ENCODE data around the gene C10orf143.
"Not testable (repeated sequence)": the region's sequence is repeated elsewhere in the genome, so short reads cannot be mapped to it uniquely, and the experiment has no call there.

Gene C10orf143

GRCh38 chr10:130128922-130129321 is 18.3 kb upstream of the C10orf143 start:
- H3K4me3 ChIP-seq (ENCODE audit: control insufficient read depth, low read depth, low read length), result no peak overlapping the region
- TF ChIP-seq CTCF (IDR thresholded peaks at IDR 0.05; ENCODE audit: control insufficient read depth, insufficient read depth, low read depth, low read length, missing control alignments), result no peak
- DNase-seq (ENCODE audit: low read depth), result no peak

DNA sequence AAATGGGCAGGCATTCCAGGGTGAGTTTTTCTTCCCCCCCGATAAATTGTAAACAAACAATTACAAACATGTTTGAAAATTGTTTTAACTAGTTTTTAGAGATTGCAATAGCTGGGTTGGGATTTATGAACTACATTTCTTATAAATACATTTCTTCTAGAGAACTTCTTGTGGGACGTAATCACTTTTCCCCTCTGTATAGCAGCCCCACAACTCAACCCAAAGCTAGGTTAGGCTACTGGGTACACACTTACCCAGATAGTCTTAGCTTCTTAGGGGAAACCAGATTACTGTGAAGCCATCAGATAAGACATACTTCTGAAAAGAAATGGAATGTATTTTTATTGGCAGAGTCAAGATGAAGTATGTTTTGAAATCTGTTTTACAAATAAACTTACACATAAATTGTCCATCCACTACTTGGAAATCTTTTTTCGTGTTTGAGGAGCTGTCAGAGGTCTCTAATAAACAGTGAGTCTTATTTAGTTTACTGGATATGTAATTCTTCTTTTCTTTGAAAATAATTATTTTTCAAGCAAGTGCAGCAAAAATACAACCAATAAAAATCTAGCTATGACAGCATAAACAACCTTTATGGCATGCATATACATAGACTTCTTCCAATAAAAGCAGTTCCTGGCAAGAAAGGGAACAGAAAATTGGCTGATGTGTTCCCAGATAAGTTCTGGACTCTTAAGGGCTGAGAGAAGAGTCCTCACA is 17.6 kb upstream of the C10orf143 start:
- TF ChIP-seq CTCF (IDR thresholded peaks at IDR 0.05; ENCODE audit: control insufficient read depth, insufficient read depth, low read depth, low read length, missing control alignments), result no peak
- DNase-seq (ENCODE audit: low read depth), result no peak
- H3K4me3 ChIP-seq (ENCODE audit: control insufficient read depth, low read depth, low read length), result no peak overlapping the region

DNA sequence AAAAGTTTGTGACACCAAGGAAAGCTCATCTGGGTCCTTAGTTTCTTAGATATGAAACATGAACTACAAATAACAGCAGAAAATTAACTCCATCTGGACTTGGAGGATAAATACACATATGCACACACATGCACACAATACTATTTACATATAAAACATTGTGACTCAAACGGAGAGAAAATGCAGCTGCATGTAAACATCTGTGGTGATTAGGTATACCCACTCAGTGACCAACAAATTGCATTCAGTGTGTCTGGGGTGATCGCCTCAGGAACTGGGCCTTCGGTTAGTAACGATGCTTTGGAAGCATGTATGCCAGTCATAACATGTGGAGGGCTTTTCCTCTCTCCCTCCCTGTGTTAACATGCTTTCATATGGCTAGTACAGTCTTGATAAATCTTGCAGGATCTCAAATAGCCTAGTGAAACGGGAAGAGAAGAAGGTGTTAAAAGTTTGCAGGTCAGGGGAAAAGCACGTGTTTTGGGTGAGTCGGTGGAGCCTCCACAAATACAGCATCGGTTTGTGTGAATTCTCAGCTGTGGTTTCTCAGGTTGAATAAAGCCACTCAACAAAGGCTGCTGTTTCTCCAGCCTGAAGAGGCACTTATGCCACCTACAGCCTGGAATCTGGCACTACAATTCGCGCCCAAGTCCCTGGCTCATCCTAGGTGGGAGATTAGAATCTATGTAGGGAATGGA is 16.9 kb upstream of the C10orf143 start:
- peak; percentile 93 for TF ChIP-seq CTCF (IDR thresholded peaks at IDR 0.05; ENCODE audit: control insufficient read depth, insufficient read depth, low read depth, low read length, missing control alignments)
- no peak overlapping the region for H3K4me3 ChIP-seq (ENCODE audit: control insufficient read depth, low read depth, low read length)
- DNase-seq (ENCODE audit: low read depth), result peak; percentile 31

- DNase-seq (ENCODE audit: low read depth), result no peak
- H3K4me3 ChIP-seq (ENCODE audit: control insufficient read depth, low read depth, low read length), result no peak overlapping the region
- no peak for TF ChIP-seq CTCF (IDR thresholded peaks at IDR 0.05; ENCODE audit: control insufficient read depth, insufficient read depth, low read depth, low read length, missing control alignments)
Observed at GRCh38 chr10:130121486-130122079, 11.0 kb upstream of the C10orf143 start.

DNA sequence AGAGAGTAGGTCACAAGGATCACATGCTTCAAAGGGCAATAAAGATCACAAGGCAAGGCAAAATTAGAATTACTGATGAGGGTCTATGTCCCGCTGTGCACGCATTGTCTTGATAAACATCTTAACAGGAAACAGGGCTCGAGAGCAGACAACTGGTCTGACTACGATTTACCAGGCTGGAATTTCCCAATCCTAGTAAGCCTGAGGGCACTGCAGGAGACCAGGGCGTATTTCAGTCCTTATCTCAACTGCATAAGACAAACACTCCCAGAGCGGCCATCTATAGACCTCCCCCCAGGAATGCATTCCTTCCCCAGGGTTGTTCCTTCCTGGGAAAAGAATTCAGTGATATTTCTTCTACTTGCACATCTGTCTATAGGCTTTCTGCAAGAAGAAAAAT is 6.9 kb upstream of the C10orf143 start:
- DNase-seq (ENCODE audit: low read depth); H3K4me3 ChIP-seq (ENCODE audit: control insufficient read depth, low read depth, low read length): not testable (repeated sequence)

DNA sequence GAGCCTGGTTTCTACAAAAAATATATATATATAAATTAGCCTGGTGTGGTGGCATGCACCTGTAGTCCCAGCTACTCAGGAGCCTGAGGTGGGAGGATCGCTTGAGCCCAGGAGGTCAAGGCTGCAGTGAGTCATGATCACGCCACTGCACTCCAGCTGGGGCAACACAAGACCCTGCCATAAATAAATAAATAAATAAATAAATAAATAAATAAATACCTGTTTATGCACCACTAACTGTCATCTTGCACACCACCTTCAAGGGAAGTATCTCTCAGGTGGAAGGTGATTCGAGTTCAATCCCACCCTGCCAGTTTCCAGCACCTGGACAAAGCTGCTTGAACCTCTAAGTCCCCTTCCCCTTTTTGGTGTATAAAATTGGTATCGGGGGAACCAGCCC is 6.3 kb upstream of the C10orf143 start:
- DNase-seq (ENCODE audit: low read depth); H3K4me3 ChIP-seq (ENCODE audit: control insufficient read depth, low read depth, low read length): not testable (repeated sequence)

DNA sequence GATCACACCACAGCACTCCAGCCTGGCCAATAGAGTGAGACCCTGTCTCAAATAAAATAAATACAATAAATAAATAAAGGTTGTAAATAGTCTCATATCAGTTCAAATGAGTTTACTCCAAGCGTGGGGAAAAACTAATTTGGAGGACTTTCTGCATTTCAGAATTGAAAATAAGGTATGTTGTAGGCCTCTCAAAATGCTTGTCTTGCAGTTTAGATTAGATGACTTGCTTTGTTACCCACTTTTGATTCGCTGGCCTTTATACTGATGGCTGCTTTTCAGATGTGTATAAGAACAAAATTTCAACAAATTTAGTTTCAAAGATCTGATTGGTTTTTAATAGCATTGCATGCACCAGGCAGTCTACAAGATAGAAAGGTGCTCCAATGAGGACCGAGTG is 2.2 kb upstream of the C10orf143 start:
- no peak for DNase-seq (ENCODE audit: low read depth)
- no peak for TF ChIP-seq CTCF (IDR thresholded peaks at IDR 0.05; ENCODE audit: control insufficient read depth, insufficient read depth, low read depth, low read length, missing control alignments)
- H3K4me3 ChIP-seq (ENCODE audit: control insufficient read depth, low read depth, low read length), result no peak overlapping the region

Measured in AG09309 (cell line).